NCI-H82 treated with DMSO at 0.1 percent for 48 hours (cell line): ENCODE data around the gene VASN.
"Not testable (repeated sequence)": the region's sequence is repeated elsewhere in the genome, so short reads cannot be mapped to it uniquely, and the experiment has no call there.

ENCODE experiments used
- DNase-seq: peaks from one replicate; lab custom pipeline; 2025; ENCODE audit not compliant: unreplicated experiment; lab: John Stamatoyannopoulos, UW

VASN gene

GRCh38 chr16:4371357-4372000, at the start of gene VASN:
Gene VASN, plus strand, starts transcription at chr16:4371848. Its CDS starts 9,030 bp downstream, at chr16:4380878.
- no peak for DNase-seq

- no peak for DNase-seq
Observed at GRCh38 chr16:4322121-4323052, 49.3 kb upstream of the VASN start.

GRCh38 chr16:4323071-4323844, 48.4 kb upstream of the VASN start:
- no peak for DNase-seq

GRCh38 chr16:4323845-4324488, 47.7 kb upstream of the VASN start:
- DNase-seq: no peak

- no peak for DNase-seq
Observed at GRCh38 chr16:4324492-4325252, 47.0 kb upstream of the VASN start.

GRCh38 chr16:4325253-4325758, 46.3 kb upstream of the VASN start:
- DNase-seq: no peak

GRCh38 chr16:4327386-4328045, 44.1 kb upstream of the VASN start:
- DNase-seq: no peak

- no peak for DNase-seq
Observed at GRCh38 chr16:4328046-4328781, 43.4 kb upstream of the VASN start.

GRCh38 chr16:4328782-4329775, 42.6 kb upstream of the VASN start:
- no peak for DNase-seq

- no peak for DNase-seq
Observed at GRCh38 chr16:4330277-4330874, 41.3 kb upstream of the VASN start.

- DNase-seq: no peak
Observed at GRCh38 chr16:4332083-4332482, 39.6 kb upstream of the VASN start.

GRCh38 chr16:4332623-4333307, 38.9 kb upstream of the VASN start:
- no peak for DNase-seq

- no peak for DNase-seq
Observed at GRCh38 chr16:4333308-4333638, 38.4 kb upstream of the VASN start.

GRCh38 chr16:4333714-4334113, 37.9 kb upstream of the VASN start:
- DNase-seq: not testable (repeated sequence)

- DNase-seq: no peak
Observed at GRCh38 chr16:4334724-4335495, 36.7 kb upstream of the VASN start.
